SK-N-MC (cell line): ENCODE data around the gene PLA2G10.
"Not testable (repeated sequence)": the region's sequence is repeated elsewhere in the genome, so short reads cannot be mapped to it uniquely, and the experiment has no call there.

Experiments
- EZH2 ChIP-seq: fragments of 200-600 bp; sonication (generic); IDR thresholded peaks from one replicate; pipeline ENCODE4 v1.6.1; 2017; ENCODE audit warnings: antibody characterized with exemption
- POLR2AphosphoS5 ChIP-seq: IDR thresholded peaks from 2 replicates; pipeline ENCODE4 v1.6.1; 2012; ENCODE audit warnings: mild to moderate bottlenecking, low read depth, low read length, borderline replicate concordance

- TF ChIP-seq POLR2AphosphoS5, EZH2: not testable (repeated sequence)
Measured at GRCh38 chr16:14742273-14743128, 48.4 kb upstream of the PLA2G10 start, which contains the start of gene NPIPA2.
